Measurements from ENCODE around the gene LMX1A.

Gene LMX1A

DNA sequence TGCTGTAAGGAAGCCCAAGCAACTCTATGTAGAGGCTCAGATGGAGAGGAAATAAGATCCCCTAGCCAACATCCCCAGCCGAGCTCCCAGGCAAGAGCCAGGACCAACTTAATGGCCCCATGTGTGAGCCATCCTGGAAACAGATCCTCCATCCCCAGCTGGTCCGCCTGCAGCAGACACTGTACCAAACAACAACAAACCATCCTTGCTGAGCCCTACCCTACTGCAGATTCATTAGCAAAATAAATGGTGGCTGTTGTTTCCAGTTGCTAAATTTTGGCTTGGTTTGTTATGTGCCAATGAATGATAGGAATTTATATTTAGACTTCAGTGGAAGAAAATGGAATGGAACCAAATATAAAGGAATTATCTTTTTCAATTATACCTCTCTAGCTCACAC is 43.9 kb downstream of the LMX1A start (continued):
- TF ChIP-seq, protein P1, sequence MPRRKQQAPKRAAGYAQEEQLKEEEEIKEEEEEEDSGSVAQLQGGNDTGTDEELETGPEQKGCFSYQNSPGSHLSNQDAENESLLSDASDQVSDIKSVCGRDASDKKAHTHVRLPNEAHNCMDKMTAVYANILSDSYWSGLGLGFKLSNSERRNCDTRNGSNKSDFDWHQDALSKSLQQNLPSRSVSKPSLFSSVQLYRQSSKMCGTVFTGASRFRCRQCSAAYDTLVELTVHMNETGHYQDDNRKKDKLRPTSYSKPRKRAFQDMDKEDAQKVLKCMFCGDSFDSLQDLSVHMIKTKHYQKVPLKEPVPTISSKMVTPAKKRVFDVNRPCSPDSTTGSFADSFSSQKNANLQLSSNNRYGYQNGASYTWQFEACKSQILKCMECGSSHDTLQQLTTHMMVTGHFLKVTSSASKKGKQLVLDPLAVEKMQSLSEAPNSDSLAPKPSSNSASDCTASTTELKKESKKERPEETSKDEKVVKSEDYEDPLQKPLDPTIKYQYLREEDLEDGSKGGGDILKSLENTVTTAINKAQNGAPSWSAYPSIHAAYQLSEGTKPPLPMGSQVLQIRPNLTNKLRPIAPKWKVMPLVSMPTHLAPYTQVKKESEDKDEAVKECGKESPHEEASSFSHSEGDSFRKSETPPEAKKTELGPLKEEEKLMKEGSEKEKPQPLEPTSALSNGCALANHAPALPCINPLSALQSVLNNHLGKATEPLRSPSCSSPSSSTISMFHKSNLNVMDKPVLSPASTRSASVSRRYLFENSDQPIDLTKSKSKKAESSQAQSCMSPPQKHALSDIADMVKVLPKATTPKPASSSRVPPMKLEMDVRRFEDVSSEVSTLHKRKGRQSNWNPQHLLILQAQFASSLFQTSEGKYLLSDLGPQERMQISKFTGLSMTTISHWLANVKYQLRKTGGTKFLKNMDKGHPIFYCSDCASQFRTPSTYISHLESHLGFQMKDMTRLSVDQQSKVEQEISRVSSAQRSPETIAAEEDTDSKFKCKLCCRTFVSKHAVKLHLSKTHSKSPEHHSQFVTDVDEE (CRISPR knock-in tag; IDR thresholded peaks at IDR 0.05), result no peak
- TF ChIP-seq ISL1 (CRISPR knock-in tag; IDR thresholded peaks at IDR 0.05), result no peak
- TF ChIP-seq CSDC2 (CRISPR knock-in tag; IDR thresholded peaks at IDR 0.05), result no peak
- TF ChIP-seq ZNF8 (CRISPR knock-in tag; IDR thresholded peaks at IDR 0.05), result no peak
- TF ChIP-seq ESRRG (CRISPR knock-in tag; IDR thresholded peaks at IDR 0.05), result no peak
- TF ChIP-seq SNAI2 (CRISPR knock-in tag; IDR thresholded peaks at IDR 0.05), result no peak
- TF ChIP-seq, protein P2, sequence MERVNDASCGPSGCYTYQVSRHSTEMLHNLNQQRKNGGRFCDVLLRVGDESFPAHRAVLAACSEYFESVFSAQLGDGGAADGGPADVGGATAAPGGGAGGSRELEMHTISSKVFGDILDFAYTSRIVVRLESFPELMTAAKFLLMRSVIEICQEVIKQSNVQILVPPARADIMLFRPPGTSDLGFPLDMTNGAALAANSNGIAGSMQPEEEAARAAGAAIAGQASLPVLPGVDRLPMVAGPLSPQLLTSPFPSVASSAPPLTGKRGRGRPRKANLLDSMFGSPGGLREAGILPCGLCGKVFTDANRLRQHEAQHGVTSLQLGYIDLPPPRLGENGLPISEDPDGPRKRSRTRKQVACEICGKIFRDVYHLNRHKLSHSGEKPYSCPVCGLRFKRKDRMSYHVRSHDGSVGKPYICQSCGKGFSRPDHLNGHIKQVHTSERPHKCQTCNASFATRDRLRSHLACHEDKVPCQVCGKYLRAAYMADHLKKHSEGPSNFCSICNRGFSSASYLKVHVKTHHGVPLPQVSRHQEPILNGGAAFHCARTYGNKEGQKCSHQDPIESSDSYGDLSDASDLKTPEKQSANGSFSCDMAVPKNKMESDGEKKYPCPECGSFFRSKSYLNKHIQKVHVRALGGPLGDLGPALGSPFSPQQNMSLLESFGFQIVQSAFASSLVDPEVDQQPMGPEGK (CRISPR knock-in tag; IDR thresholded peaks at IDR 0.05; ENCODE audit: borderline replicate concordance), result no peak
- TF ChIP-seq ZNF565 (CRISPR knock-in tag; conservative IDR thresholded peaks at IDR 0.05; ENCODE audit: low read depth), result no peak

DNA sequence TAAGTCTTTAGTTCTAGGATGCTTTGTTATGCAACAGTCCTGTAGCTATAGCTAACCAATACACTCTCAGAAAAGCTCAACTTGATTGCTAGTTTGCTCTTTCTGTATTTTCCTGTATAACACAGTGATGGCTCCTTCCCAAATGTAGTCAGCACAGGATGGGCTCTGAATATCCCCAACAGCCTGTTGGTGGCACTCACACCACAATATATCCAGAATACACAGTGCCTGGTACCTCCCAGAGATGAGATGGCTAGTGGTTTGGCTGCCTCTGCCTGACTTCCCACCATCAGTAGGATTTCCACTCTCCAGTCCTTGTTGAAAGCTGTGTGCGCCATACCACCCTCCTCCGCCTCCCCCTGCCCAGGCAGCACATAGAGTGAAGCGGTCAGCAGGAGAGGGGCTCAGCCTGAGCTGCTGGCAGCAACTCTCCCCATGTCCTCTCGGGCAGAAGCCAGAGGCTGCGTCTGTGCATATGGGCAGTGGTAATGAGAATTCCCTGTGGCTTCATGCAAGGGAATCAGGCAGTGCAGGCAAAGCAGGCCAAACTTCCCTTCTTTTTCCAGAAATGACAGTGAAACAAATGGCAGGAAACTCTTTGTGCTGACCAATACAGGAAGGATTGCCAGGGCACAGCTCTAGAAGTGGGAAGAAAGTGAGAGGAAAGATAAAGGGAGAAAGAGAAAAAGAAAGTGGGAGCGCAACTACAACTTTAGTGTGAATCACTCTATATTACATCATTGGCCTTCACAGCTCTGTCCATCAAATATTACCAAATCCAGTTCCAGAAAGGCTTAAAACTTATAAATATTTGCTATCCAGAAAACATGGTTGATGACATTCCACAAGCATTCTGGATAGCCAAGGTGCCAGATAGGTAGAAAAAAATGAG is 49.7 kb downstream of the LMX1A start:
- ATAC-seq, result no peak; the same call in 2 of the 3 replicates
- TF ChIP-seq TCF4 (CRISPR knock-in tag; IDR thresholded peaks at IDR 0.05; ENCODE audit: borderline replicate concordance) (no peak), SNAI2 (CRISPR knock-in tag; IDR thresholded peaks at IDR 0.05) (no peak), ZNF70 (CRISPR knock-in tag; IDR thresholded peaks at IDR 0.05) (no peak), CSDC2 (CRISPR knock-in tag; IDR thresholded peaks at IDR 0.05) (no peak), BACH2 (CRISPR knock-in tag; IDR thresholded peaks at IDR 0.05; ENCODE audit: borderline replicate concordance) (no peak)
- TF ChIP-seq, protein P1 (CRISPR knock-in tag; IDR thresholded peaks at IDR 0.05), result no peak

DNA sequence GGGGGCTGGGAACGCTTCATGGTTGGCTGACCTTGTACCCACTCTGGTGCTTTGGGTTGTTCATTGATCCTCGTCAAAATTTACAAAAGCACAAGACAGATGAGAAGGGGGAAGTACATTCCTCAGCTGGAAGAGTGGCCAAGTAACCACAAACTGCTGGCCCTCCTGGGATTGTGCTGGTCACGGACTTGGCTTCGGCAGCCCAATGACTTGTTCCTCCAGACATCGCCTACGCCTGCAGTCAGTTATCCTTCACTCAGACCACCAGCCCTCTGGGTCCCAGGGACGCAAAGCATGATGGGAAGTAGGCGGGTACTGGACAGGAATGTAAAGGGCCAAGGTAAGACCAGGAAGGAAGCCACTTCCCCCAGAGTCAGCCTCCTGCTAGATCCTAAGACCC is 53.1 kb downstream of the LMX1A start:
- ATAC-seq, result no peak
- TF ChIP-seq ARNTL (CRISPR knock-in tag; IDR thresholded peaks at IDR 0.05; ENCODE audit: borderline replicate concordance, low read depth) (no peak), TOX (CRISPR knock-in tag; IDR thresholded peaks at IDR 0.05; ENCODE audit: borderline replicate concordance) (no peak), BACH2 (CRISPR knock-in tag; IDR thresholded peaks at IDR 0.05; ENCODE audit: borderline replicate concordance) (no peak), RARB (CRISPR knock-in tag; IDR thresholded peaks at IDR 0.05) (no peak), CSDC2 (CRISPR knock-in tag; IDR thresholded peaks at IDR 0.05) (no peak), PPARA (CRISPR knock-in tag; IDR thresholded peaks at IDR 0.05; ENCODE audit: borderline replicate concordance) (no peak), POU6F1 (CRISPR knock-in tag; IDR thresholded peaks at IDR 0.05; ENCODE audit: borderline replicate concordance, low read depth) (no peak), ZFP3 (CRISPR knock-in tag; IDR thresholded peaks at IDR 0.05) (no peak), OSR1 (CRISPR knock-in tag; IDR thresholded peaks at IDR 0.05) (no peak), TCF4 (CRISPR knock-in tag; IDR thresholded peaks at IDR 0.05; ENCODE audit: borderline replicate concordance) (no peak), ZNF70 (CRISPR knock-in tag; IDR thresholded peaks at IDR 0.05) (no peak), ZNF8 (CRISPR knock-in tag; IDR thresholded peaks at IDR 0.05) (no peak), ZC3H10 (CRISPR knock-in tag; IDR thresholded peaks at IDR 0.05) (no peak), ISL1 (CRISPR knock-in tag; IDR thresholded peaks at IDR 0.05) (no peak)
- TF ChIP-seq, protein P2 (CRISPR knock-in tag; IDR thresholded peaks at IDR 0.05; ENCODE audit: borderline replicate concordance), result no peak
- TF ChIP-seq, protein P1 (CRISPR knock-in tag; IDR thresholded peaks at IDR 0.05), result no peak
- TF ChIP-seq, protein P3, sequence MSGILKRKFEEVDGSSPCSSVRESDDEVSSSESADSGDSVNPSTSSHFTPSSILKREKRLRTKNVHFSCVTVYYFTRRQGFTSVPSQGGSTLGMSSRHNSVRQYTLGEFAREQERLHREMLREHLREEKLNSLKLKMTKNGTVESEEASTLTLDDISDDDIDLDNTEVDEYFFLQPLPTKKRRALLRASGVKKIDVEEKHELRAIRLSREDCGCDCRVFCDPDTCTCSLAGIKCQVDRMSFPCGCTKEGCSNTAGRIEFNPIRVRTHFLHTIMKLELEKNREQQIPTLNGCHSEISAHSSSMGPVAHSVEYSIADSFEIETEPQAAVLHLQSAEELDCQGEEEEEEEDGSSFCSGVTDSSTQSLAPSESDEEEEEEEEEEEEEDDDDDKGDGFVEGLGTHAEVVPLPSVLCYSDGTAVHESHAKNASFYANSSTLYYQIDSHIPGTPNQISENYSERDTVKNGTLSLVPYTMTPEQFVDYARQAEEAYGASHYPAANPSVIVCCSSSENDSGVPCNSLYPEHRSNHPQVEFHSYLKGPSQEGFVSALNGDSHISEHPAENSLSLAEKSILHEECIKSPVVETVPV (CRISPR knock-in tag; IDR thresholded peaks at IDR 0.05), result no peak
